MM.1S (cell line): ENCODE results near the gene CALCOCO2.

Source experiments
- DNase-seq: peaks from one replicate; pipeline ENCODE4 v3.0.0-alpha.2; 2015
- H2AFZ ChIP-seq: fragments of 300-600 bp; sonication (generic); 2 replicates; pipeline ENCODE4 v1.6.0; 2016; ENCODE audit warnings: antibody characterized with exemption, low read length
- H3F3A ChIP-seq: fragments of 300-600 bp; sonication (generic); 2 replicates; pipeline ENCODE4 v1.6.1; 2016; ENCODE audit warnings: mild to moderate bottlenecking, antibody characterized with exemption, low read length, moderate library complexity, mixed read lengths; ENCODE audit not compliant: insufficient read depth
- H3K27ac ChIP-seq: fragments of 300-600 bp; sonication (generic); 2 replicates; pipeline ENCODE4 v1.5.1; 2016; ENCODE audit warnings: mild to moderate bottlenecking, low read length
- H3K27me3 ChIP-seq: fragments of 300-600 bp; sonication (generic); replicated peaks from 2 replicates; pipeline ENCODE4 v1.6.0; 2016; ENCODE audit warnings: low read length; ENCODE audit not compliant: insufficient read depth
- H3K36me3 ChIP-seq: fragments of 300-600 bp; sonication (generic); replicated peaks from 2 replicates; pipeline ENCODE4 v1.6.1; 2016; ENCODE audit warnings: mild to moderate bottlenecking, low read length, mixed read lengths; ENCODE audit not compliant: insufficient read depth
- H3K4me1 ChIP-seq: fragments of 300-600 bp; sonication (generic); 2 replicates; pipeline ENCODE4 v1.6.1; 2016; ENCODE audit warnings: low read length, mixed read lengths
- H3K4me2 ChIP-seq: fragments of 300-600 bp; sonication (generic); 2 replicates; pipeline ENCODE4 v1.6.0; 2016; ENCODE audit warnings: low read depth, low read length
- H3K4me3 ChIP-seq: fragments of 300-600 bp; sonication (generic); 2 replicates; pipeline ENCODE4 v1.5.1; 2016; ENCODE audit warnings: low read length, mixed read lengths
- H3K79me2 ChIP-seq: fragments of 300-600 bp; sonication (generic); 2 replicates; pipeline ENCODE4 v1.6.1; 2016; ENCODE audit warnings: mixed run types, low read length, mixed read lengths
- H3K9ac ChIP-seq: fragments of 300-600 bp; sonication (generic); 2 replicates; pipeline ENCODE4 v1.6.1; 2016; ENCODE audit warnings: low read length, mixed read lengths
- H3K9me2 ChIP-seq: fragments of 300-600 bp; sonication (generic); replicated peaks from 2 replicates; pipeline ENCODE4 v1.6.1; 2016; ENCODE audit warnings: mild to moderate bottlenecking, low read length, mixed read lengths; ENCODE audit not compliant: insufficient read depth
- H3K9me3 ChIP-seq: fragments of 300-600 bp; sonication (generic); replicated peaks from 2 replicates; pipeline ENCODE4 v1.6.1; 2016; ENCODE audit warnings: mild to moderate bottlenecking, low read length, mixed read lengths; ENCODE audit not compliant: insufficient read depth
- H4K20me1 ChIP-seq: fragments of 300-600 bp; sonication (generic); 2 replicates; pipeline ENCODE4 v1.6.1; 2016; ENCODE audit warnings: mild to moderate bottlenecking, low read length, moderate library complexity, mixed read lengths; ENCODE audit not compliant: insufficient read depth
- EZH2 ChIP-seq: fragments of 300-600 bp; sonication (generic); optimal IDR thresholded peaks from 2 replicates; pipeline ENCODE3; 2017; ENCODE audit warnings: low read depth, mild to moderate bottlenecking, antibody characterized with exemption, low read length, mixed read lengths
- EZH2phosphoT487 ChIP-seq: fragments of 300-600 bp; sonication (generic); IDR thresholded peaks from 2 replicates; pipeline ENCODE4 v1.6.1; 2018; ENCODE audit warnings: antibody characterized with exemption, low read length
- TF ChIP-seq, protein P1 (sequence below): fragments of 300-600 bp; sonication (generic); IDR thresholded peaks from 2 replicates; pipeline ENCODE4 v1.5.1; 2016; ENCODE audit warnings: antibody characterized with exemption, low read length, mixed read lengths

The CALCOCO2 gene

DNA sequence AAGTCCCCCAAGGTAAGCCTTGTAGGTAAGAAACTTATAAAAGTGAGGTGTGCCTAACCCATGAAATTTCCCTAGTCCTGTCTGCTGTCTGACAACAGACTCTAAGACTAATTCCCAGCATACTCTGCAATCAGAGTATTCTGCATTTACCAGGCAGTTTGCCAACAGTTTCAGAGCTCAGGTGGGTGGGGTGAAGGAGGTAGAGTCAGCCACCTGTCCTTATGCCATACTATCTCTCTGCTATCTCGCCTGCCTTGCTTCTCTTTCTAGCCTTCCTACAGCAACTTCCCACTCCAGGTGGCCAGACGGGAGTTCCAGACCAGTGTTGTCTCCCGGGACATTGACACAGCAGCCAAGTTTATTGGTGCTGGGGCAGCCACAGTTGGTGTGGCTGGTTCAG, 64.1 kb downstream of the CALCOCO2 start:
- Histone ChIP-seq H3F3A (no peaks in the 10 kb centered on the region), H3K4me2 (no peak overlapping the region), H3K9me2 (no peaks in the 10 kb centered on the region), H3K9ac (no peak overlapping the region), H3K79me2 (peaks cover 22% of the 10 kb centered on the region), H3K4me1 (peaks cover 23% of the 10 kb centered on the region; the same call in 1 of the 2 replicates), H4K20me1 (no peaks in the 10 kb centered on the region), H3K9me3 (no peaks in the 10 kb centered on the region), H3K36me3 (no peaks in the 10 kb centered on the region; the same call in 1 of the 2 replicates), H3K27ac (no peak overlapping the region), H3K27me3 (no peaks in the 10 kb centered on the region), H2AFZ (no peak overlapping the region), H3K4me3 (no peak overlapping the region)
- DNase-seq, result no peak
- TF ChIP-seq EZH2, result no peak
- TF ChIP-seq, protein P1, sequence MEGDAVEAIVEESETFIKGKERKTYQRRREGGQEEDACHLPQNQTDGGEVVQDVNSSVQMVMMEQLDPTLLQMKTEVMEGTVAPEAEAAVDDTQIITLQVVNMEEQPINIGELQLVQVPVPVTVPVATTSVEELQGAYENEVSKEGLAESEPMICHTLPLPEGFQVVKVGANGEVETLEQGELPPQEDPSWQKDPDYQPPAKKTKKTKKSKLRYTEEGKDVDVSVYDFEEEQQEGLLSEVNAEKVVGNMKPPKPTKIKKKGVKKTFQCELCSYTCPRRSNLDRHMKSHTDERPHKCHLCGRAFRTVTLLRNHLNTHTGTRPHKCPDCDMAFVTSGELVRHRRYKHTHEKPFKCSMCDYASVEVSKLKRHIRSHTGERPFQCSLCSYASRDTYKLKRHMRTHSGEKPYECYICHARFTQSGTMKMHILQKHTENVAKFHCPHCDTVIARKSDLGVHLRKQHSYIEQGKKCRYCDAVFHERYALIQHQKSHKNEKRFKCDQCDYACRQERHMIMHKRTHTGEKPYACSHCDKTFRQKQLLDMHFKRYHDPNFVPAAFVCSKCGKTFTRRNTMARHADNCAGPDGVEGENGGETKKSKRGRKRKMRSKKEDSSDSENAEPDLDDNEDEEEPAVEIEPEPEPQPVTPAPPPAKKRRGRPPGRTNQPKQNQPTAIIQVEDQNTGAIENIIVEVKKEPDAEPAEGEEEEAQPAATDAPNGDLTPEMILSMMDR, result no peak
- no peak for TF ChIP-seq EZH2phosphoT487

DNA sequence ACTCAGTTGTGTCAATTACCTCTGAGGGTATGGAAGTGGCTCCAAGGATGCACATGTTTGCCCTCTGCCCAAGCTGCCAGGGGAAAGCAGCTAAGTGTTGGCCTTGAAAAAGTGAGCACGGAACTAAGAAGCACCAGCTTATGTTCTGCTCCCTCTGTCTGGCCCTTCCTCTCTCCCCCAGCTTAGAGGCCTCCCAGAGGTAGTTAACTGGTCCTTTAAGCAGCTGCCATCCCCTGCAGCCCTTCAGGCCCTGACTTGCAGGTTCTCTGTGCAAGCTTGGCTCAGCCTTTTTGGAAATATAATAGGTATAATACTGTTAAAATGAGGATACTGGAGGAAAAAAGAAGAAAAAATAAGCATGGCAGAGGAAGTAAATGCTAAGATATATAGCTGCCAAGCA, 70.4 kb downstream of the CALCOCO2 start:
- H4K20me1 ChIP-seq, result no peaks in the 10 kb centered on the region
- no peak overlapping the region for H2AFZ ChIP-seq
- H3F3A ChIP-seq, result no peaks in the 10 kb centered on the region
- no peaks in the 10 kb centered on the region for H3K9me2 ChIP-seq
- no peaks in the 10 kb centered on the region for H3K9me3 ChIP-seq
- H3K36me3 ChIP-seq, result no peaks in the 10 kb centered on the region; the same call in 1 of the 2 replicates
- peaks cover 5% of the 10 kb centered on the region; the same call in 1 of the 2 replicates for H3K4me1 ChIP-seq
- no peak overlapping the region for H3K9ac ChIP-seq
- no peak overlapping the region for H3K4me2 ChIP-seq
- H3K27ac ChIP-seq, result no peak overlapping the region
- TF ChIP-seq, protein P1, result no peak
- TF ChIP-seq EZH2 (no peak), EZH2phosphoT487 (no peak)
- DNase-seq, result no peak
- H3K79me2 ChIP-seq, result no peaks in the 10 kb centered on the region
- H3K4me3 ChIP-seq, result no peak overlapping the region
- H3K27me3 ChIP-seq, result no peaks in the 10 kb centered on the region

DNA sequence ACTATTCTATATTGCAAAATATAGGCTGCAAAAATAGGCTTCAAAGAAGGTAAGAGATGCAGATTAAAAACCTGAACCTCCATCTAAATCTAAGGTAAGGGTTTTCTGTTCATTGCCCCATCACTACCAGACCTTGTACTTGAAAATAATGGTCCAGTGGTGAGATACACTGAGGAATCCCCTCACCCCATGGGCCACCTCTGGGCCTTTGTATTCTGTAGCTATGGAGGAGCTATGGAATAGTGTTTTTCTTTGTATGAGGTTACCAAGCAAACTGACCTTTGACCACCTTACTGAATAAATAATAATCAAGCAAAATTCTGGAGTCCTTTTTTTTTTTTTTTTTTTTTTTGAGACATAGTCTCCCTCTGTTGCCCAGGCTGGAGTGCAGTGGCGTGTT, 72.6 kb downstream of the CALCOCO2 start:
- H3K4me2 ChIP-seq, result no peak overlapping the region
- no peaks in the 10 kb centered on the region for H3K79me2 ChIP-seq
- no peaks in the 10 kb centered on the region for H4K20me1 ChIP-seq
- DNase-seq, result no peak
- H3K9me3 ChIP-seq, result no peaks in the 10 kb centered on the region
- no peaks in the 10 kb centered on the region for H3K9me2 ChIP-seq
- 0 out of 2 replicates have a peak, but pooled peaks cover 4% of the 10 kb centered on the region for H3K4me1 ChIP-seq
- peaks cover 6% of the 10 kb centered on the region; the same call in 1 of the 2 replicates for H3F3A ChIP-seq
- TF ChIP-seq EZH2phosphoT487 (no peak), EZH2 (no peak)
- TF ChIP-seq, protein P1, result no peak
- H3K4me3 ChIP-seq, result no peak overlapping the region
- H3K9ac ChIP-seq, result no peak overlapping the region
- H3K27me3 ChIP-seq, result no peaks in the 10 kb centered on the region
- H3K36me3 ChIP-seq, result no peaks in the 10 kb centered on the region
- H3K27ac ChIP-seq, result no peak overlapping the region
- H2AFZ ChIP-seq, result no peak overlapping the region
